SU-DHL-6 (cell line): ENCODE data around the gene TEX22.

Experiments used
- EZH2phosphoT487 ChIP-seq: fragments of 200-600 bp; sonication (generic), shearing (Covaris generic); conservative IDR thresholded peaks from 2 replicates; pipeline ENCODE4 v1.6.1; 2018; ENCODE audit warnings: mild to moderate bottlenecking, antibody characterized with exemption, low read length, moderate library complexity, mixed read lengths
- TF ChIP-seq, protein P1 (sequence below): fragments of 200-600 bp; sonication (generic); IDR thresholded peaks from one replicate; pipeline ENCODE4 v1.5.1; 2017; ENCODE audit warnings: antibody characterized with exemption, mild to moderate bottlenecking, low read length, moderate library complexity; ENCODE audit not compliant: insufficient read depth, poor library complexity, severe bottlenecking

DNA sequence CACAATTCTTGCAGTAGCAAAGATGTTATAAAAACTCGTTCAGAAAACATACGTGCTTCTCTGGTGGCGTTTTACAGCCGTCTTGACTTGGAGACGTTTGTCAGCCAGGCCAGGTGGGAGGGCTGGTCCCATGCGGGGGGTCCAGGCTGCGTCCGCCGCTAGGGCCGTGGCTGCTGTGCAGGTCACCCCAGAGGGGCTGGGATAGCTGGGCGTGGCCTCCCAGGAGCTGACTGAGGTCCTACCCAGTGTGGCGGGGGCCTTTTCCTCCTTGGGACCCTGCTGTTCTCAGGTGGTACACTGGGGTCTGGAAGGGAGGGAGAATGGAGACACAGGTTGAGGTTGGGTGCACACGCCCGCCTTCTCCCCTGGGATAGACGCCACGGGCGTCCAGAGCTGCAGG, 46.5 kb downstream of the TEX22 start:
- TF ChIP-seq, protein P1, sequence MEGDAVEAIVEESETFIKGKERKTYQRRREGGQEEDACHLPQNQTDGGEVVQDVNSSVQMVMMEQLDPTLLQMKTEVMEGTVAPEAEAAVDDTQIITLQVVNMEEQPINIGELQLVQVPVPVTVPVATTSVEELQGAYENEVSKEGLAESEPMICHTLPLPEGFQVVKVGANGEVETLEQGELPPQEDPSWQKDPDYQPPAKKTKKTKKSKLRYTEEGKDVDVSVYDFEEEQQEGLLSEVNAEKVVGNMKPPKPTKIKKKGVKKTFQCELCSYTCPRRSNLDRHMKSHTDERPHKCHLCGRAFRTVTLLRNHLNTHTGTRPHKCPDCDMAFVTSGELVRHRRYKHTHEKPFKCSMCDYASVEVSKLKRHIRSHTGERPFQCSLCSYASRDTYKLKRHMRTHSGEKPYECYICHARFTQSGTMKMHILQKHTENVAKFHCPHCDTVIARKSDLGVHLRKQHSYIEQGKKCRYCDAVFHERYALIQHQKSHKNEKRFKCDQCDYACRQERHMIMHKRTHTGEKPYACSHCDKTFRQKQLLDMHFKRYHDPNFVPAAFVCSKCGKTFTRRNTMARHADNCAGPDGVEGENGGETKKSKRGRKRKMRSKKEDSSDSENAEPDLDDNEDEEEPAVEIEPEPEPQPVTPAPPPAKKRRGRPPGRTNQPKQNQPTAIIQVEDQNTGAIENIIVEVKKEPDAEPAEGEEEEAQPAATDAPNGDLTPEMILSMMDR, result no peak
- no peak for TF ChIP-seq EZH2phosphoT487
